CD4-positive, alpha-beta memory T cell (primary cell): Measurements from ENCODE around the gene KCTD4. TPM values are rescaled to one million over a fixed set of nuclear protein-coding genes. Genes with fewer than 3 reads are reported as not detected.

Experiments used
- CTCF ChIA-PET: fragments of 350-600 bp; sonication (Branson Sonifier 250); formaldehyde crosslinking; loops from one replicate; lab custom pipeline; 2021; ENCODE audit warnings: inconsistent platforms; ENCODE audit not compliant: partially characterized antibody; lab: Charles Lee
- POLR2A ChIA-PET: fragments of 350-600 bp; sonication (Branson Sonifier 250); formaldehyde crosslinking; loops from one replicate; lab custom pipeline; 2021; ENCODE audit not compliant: partially characterized antibody; lab: Charles Lee
- DNase-seq, 5 donors: peaks; one replicate each; pipeline versions ENCODE4 v3.0.0 to v3.0.0-alpha.2; 2020 to 2022; ENCODE audit warnings: mixed read lengths in 1 of 5
- H3K27ac ChIP-seq: one replicate; pipeline ENCODE4 v1.7.0; 2013; ENCODE audit warnings: low read depth, low read length
- H3K27me3 ChIP-seq: 2 replicates; pipeline ENCODE4 v1.7.0; 2013; ENCODE audit warnings: mild to moderate bottlenecking, low read length, moderate library complexity; ENCODE audit not compliant: insufficient read depth
- H3K36me3 ChIP-seq: 2 replicates; pipeline ENCODE4 v1.7.0; 2013; ENCODE audit warnings: mild to moderate bottlenecking, low read length, moderate library complexity; ENCODE audit not compliant: insufficient read depth
- H3K4me1 ChIP-seq: 2 replicates; pipeline ENCODE4 v1.7.0; 2013; ENCODE audit warnings: mild to moderate bottlenecking, low read length, moderate library complexity; ENCODE audit not compliant: insufficient read depth
- H3K4me3 ChIP-seq, 2 donors: one replicate each; pipeline ENCODE4 v1.7.0; 2013; ENCODE audit warnings: low read length in 2 of 2, mild to moderate bottlenecking in 1 of 2
- H3K9me3 ChIP-seq, 2 donors: one replicate each; pipeline ENCODE4 v1.7.0; 2013; ENCODE audit warnings: low read length in 2 of 2, control low read depth in 1 of 2; ENCODE audit not compliant: control insufficient read depth in 1 of 2
- H3K27ac Mint-ChIP-seq, 7 donors: one replicate each; pipeline ENCODE4 v1.8.0; 2020 to 2021; ENCODE audit warnings: mixed read lengths in 7 of 7, mild to moderate bottlenecking in 6 of 7, inconsistent platforms in 3 of 7, moderate library complexity in 3 of 7
- H3K27me3 Mint-ChIP-seq, 2 donors: one replicate each; pipeline ENCODE4 v1.8.0; 2020 to 2021; ENCODE audit warnings: mixed read lengths in 2 of 2
- H3K36me3 Mint-ChIP-seq, 2 donors: one replicate each; pipeline ENCODE4 v1.8.0; 2020 to 2021; ENCODE audit warnings: mixed read lengths in 2 of 2, inconsistent platforms in 1 of 2, mild to moderate bottlenecking in 1 of 2
- H3K4me1 Mint-ChIP-seq, 4 donors: one replicate each; pipeline ENCODE4 v1.8.0; 2020 to 2021; ENCODE audit warnings: mixed read lengths in 4 of 4, mild to moderate bottlenecking in 1 of 4
- H3K4me3 Mint-ChIP-seq, 8 donors: one replicate each; pipeline ENCODE4 v1.8.0; 2020 to 2021; ENCODE audit warnings: mixed read lengths in 8 of 8, mild to moderate bottlenecking in 7 of 8, moderate library complexity in 6 of 8, inconsistent platforms in 3 of 8
- H3K9me3 Mint-ChIP-seq, 8 donors: one replicate each; pipeline ENCODE4 v1.8.0; 2020 to 2021; ENCODE audit warnings: mixed read lengths in 8 of 8, mild to moderate bottlenecking in 5 of 8, inconsistent platforms in 3 of 8, moderate library complexity in 1 of 8
- intact Hi-C: fragments of 100-400 bp; cut with micrococcal nuclease; formaldehyde crosslinking; loops from one replicate; pipeline ENCODE4 v1.15.1; 2023
- polyA plus RNA-seq, 2 donors: library from polyadenylated mRNA; unstranded; fragments of 300-500 nt; fragmentation: Illumina TruSeq; gene quantifications; one replicate each; pipeline ENCODE4 v1.2.3, GENCODE V29; 2021
- total RNA-seq, 2 experiments: library from RNA; stranded (reverse); gene quantifications; one replicate each; pipeline ENCODE4 v1.2.3, GENCODE V29; 2021

KCTD4 gene
- total and polyA plus RNA-seq, 4 experiments from 2014 or later = 0.22 TPM; not detected in 3

- intact Hi-C loops = no loop called here
- POLR2A ChIA-PET = no interaction called here
- H3K27ac ChIP-seq = no peak overlapping the region
- Mint-ChIP-seq H3K4me1 (peaks cover 0 to 4% (median 4%) of the 10 kb centered on the region in 4 donors), H3K9me3 (no peaks in the 10 kb centered on the region), H3K36me3 (peaks cover 6 to 23% of the 10 kb centered on the region in 2 donors), H3K27me3 (no peaks in the 10 kb centered on the region), H3K4me3 (no peak overlapping the region), H3K27ac (no peak overlapping the region)
- no peak overlapping the region for H3K4me3 ChIP-seq
- H3K9me3 ChIP-seq = no peaks in the 10 kb centered on the region
- H3K36me3 ChIP-seq = no peaks in the 10 kb centered on the region
- H3K4me1 ChIP-seq = no peaks in the 10 kb centered on the region
- no peaks in the 10 kb centered on the region for H3K27me3 ChIP-seq
- CTCF ChIA-PET = no interaction called here
- no peak for DNase-seq
Observed at GRCh38 chr13:45218689-45219088, 17.8 kb upstream of the KCTD4 start.

GRCh38 chr13:45216193-45216592 is 15.3 kb upstream of the KCTD4 start:
- H3K36me3 Mint-ChIP-seq = peaks cover 2 to 27% of the 10 kb centered on the region in 2 donors
- no peaks in the 10 kb centered on the region for H3K27me3 Mint-ChIP-seq
- no peaks in the 10 kb centered on the region for H3K9me3 Mint-ChIP-seq
- CTCF ChIA-PET = no interaction called here
- H3K4me3 Mint-ChIP-seq = no peak overlapping the region
- H3K9me3 ChIP-seq = no peaks in the 10 kb centered on the region
- H3K36me3 ChIP-seq = no peaks in the 10 kb centered on the region
- intact Hi-C loops = no loop called here
- no peaks in the 10 kb centered on the region for H3K27me3 ChIP-seq
- POLR2A ChIA-PET = no interaction called here
- H3K4me1 Mint-ChIP-seq = peaks cover 0 to 5% (median 4%) of the 10 kb centered on the region in 4 donors
- DNase-seq = no peak
- no peak overlapping the region for H3K27ac ChIP-seq
- H3K4me3 ChIP-seq = no peak overlapping the region
- H3K4me1 ChIP-seq = no peaks in the 10 kb centered on the region
- peak overlapping the region in 2 of 7 donors; percentile 2 to 71 for H3K27ac Mint-ChIP-seq

GRCh38 chr13:45215392-45216077 is 14.7 kb upstream of the KCTD4 start:
- no peaks in the 10 kb centered on the region for H3K36me3 ChIP-seq
- no peak overlapping the region for H3K27ac ChIP-seq
- H3K4me1 ChIP-seq = no peaks in the 10 kb centered on the region
- H3K9me3 Mint-ChIP-seq = no peaks in the 10 kb centered on the region
- no peaks in the 10 kb centered on the region for H3K27me3 Mint-ChIP-seq
- H3K36me3 Mint-ChIP-seq = peaks cover 7 to 28% of the 10 kb centered on the region in 2 donors
- intact Hi-C loops = no loop called here
- H3K27me3 ChIP-seq = no peaks in the 10 kb centered on the region
- no peaks in the 10 kb centered on the region for H3K9me3 ChIP-seq
- H3K4me3 Mint-ChIP-seq = no peak overlapping the region
- POLR2A ChIA-PET = no interaction called here
- H3K4me1 Mint-ChIP-seq = peaks cover 0 to 5% (median 4%) of the 10 kb centered on the region in 4 donors
- no peak overlapping the region for H3K4me3 ChIP-seq
- no peak overlapping the region for H3K27ac Mint-ChIP-seq
- DNase-seq = no peak
- CTCF ChIA-PET = no interaction called here

- no peak overlapping the region for H3K4me3 Mint-ChIP-seq
- H3K9me3 ChIP-seq = no peaks in the 10 kb centered on the region
- no peaks in the 10 kb centered on the region for H3K27me3 ChIP-seq
- no peaks in the 10 kb centered on the region for H3K4me1 ChIP-seq
- peaks cover 0 to 7% (median 4%) of the 10 kb centered on the region in 4 donors for H3K4me1 Mint-ChIP-seq
- H3K36me3 Mint-ChIP-seq = peaks cover 33 to 37% of the 10 kb centered on the region in 2 donors
- intact Hi-C loops = no loop called here
- no peaks in the 10 kb centered on the region for H3K36me3 ChIP-seq
- ChIA-PET CTCF (no interaction called here), POLR2A (no interaction called here)
- no peak overlapping the region for H3K27ac Mint-ChIP-seq
- H3K27me3 Mint-ChIP-seq = no peaks in the 10 kb centered on the region
- no peak overlapping the region for H3K27ac ChIP-seq
- peaks cover 0 to 1% (median 0%) of the 10 kb centered on the region in 8 donors for H3K9me3 Mint-ChIP-seq
- no peak for DNase-seq
- H3K4me3 ChIP-seq = no peak overlapping the region
Observed at GRCh38 chr13:45209229-45209628, 8.4 kb upstream of the KCTD4 start.

GRCh38 chr13:45208132-45208531 is 7.3 kb upstream of the KCTD4 start:
- Histone ChIP-seq H3K9me3 (no peaks in the 10 kb centered on the region), H3K27ac (no peak overlapping the region), H3K4me1 (no peaks in the 10 kb centered on the region), H3K36me3 (no peaks in the 10 kb centered on the region), H3K4me3 (no peak overlapping the region), H3K27me3 (no peaks in the 10 kb centered on the region)
- Mint-ChIP-seq H3K36me3 (peaks cover 32 to 34% of the 10 kb centered on the region in 2 donors), H3K27me3 (no peaks in the 10 kb centered on the region), H3K9me3 (peaks cover 0 to 1% (median 0%) of the 10 kb centered on the region in 8 donors), H3K4me1 (peaks cover 0 to 7% (median 4%) of the 10 kb centered on the region in 4 donors), H3K4me3 (no peak overlapping the region), H3K27ac (no peak overlapping the region)
- DNase-seq = no peak
- CTCF ChIA-PET = no interaction called here
- POLR2A ChIA-PET = no interaction called here
- intact Hi-C loops = no loop called here

GRCh38 chr13:45207319-45207718 is 6.5 kb upstream of the KCTD4 start:
- Histone ChIP-seq H3K4me3 (no peak overlapping the region), H3K27ac (no peak overlapping the region), H3K9me3 (no peaks in the 10 kb centered on the region), H3K27me3 (no peaks in the 10 kb centered on the region), H3K4me1 (no peaks in the 10 kb centered on the region), H3K36me3 (no peaks in the 10 kb centered on the region)
- Mint-ChIP-seq H3K36me3 (peaks cover 32 to 35% of the 10 kb centered on the region in 2 donors), H3K27me3 (no peaks in the 10 kb centered on the region), H3K4me1 (peaks cover 0 to 7% (median 4%) of the 10 kb centered on the region in 4 donors), H3K4me3 (no peak overlapping the region), H3K9me3 (peaks cover 0 to 1% (median 0%) of the 10 kb centered on the region in 8 donors), H3K27ac (no peak overlapping the region)
- ChIA-PET POLR2A (no interaction called here), CTCF (interaction anchor here (1.0 kb wide), 1 partner anchor 15 kb away, joined by 3 read pairs; no protein-coding TSS in a partner anchor)
- intact Hi-C loops = no loop called here
- DNase-seq = no peak

GRCh38 chr13:45206340-45206739 is 5.5 kb upstream of the KCTD4 start:
- H3K4me1 Mint-ChIP-seq = peaks cover 0 to 5% (median 4%) of the 10 kb centered on the region in 4 donors
- H3K9me3 ChIP-seq = no peaks in the 10 kb centered on the region
- no peak overlapping the region for H3K27ac Mint-ChIP-seq
- intact Hi-C loops = no loop called here
- no peak for DNase-seq
- no peak overlapping the region for H3K4me3 Mint-ChIP-seq
- H3K36me3 Mint-ChIP-seq = peaks cover 37 to 41% of the 10 kb centered on the region in 2 donors
- CTCF ChIA-PET = interaction anchor here (1.0 kb wide), 1 partner anchor 16 kb away, joined by 3 read pairs; no protein-coding TSS in a partner anchor
- POLR2A ChIA-PET = no interaction called here
- H3K27me3 Mint-ChIP-seq = no peaks in the 10 kb centered on the region
- no peaks in the 10 kb centered on the region for H3K27me3 ChIP-seq
- H3K27ac ChIP-seq = no peak overlapping the region
- no peaks in the 10 kb centered on the region for H3K36me3 ChIP-seq
- H3K9me3 Mint-ChIP-seq = peaks cover 0 to 1% (median 0%) of the 10 kb centered on the region in 8 donors
- no peak overlapping the region for H3K4me3 ChIP-seq
- no peaks in the 10 kb centered on the region for H3K4me1 ChIP-seq
